GM19468 (cell line): Measurements from ENCODE around the gene ACACB.

Source experiments
- ATAC-seq: cut with Tn5 transposase; IDR thresholded peaks from one replicate; pipeline ENCODE4 v1.9.1; 2021; ENCODE audit warnings: mild to moderate bottlenecking, moderate library complexity, moderate number of reproducible peaks; ENCODE audit not compliant: unreplicated experiment; ENCODE audit errors: extremely low read depth

Gene ACACB

GRCh38 chr12:109269428-109269827 lies 153.0 kb downstream of the ACACB start:
- ATAC-seq, result no peak

DNA sequence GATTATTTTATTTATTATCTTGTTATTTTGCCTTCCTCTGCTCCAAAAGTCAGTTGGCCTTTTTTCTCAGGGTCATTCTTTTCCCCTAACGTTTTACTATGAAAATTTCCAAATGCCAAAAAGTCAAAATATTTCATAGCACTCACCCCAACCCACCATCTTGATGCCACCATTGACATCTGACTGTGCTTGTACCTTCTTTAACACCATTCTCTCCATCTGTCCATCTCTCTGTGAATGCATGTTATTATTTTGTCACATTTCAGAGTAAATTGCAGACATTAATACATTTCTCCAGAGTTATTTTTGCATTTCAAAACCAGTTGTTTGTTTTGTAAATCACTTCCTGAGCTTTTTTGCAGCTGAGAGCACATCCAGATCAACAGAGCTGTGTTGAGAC lies 154.1 kb downstream of the ACACB start:
- no peak for ATAC-seq

GRCh38 chr12:109271418-109271817 lies 155.0 kb downstream of the ACACB start:
- ATAC-seq, result no peak

- ATAC-seq, result no peak
These were observed 157.0 kb downstream of the ACACB start for GRCh38 chr12:109273354-109273753.

- no peak for ATAC-seq
These were observed 158.0 kb downstream of the ACACB start for GRCh38 chr12:109274381-109274780.

GRCh38 chr12:109275173-109275572 lies 158.8 kb downstream of the ACACB start:
- ATAC-seq, result no peak

GRCh38 chr12:109276160-109276559 lies 159.8 kb downstream of the ACACB start:
- no peak for ATAC-seq

GRCh38 chr12:109277255-109277898 lies 161.0 kb downstream of the ACACB start:
- no peak for ATAC-seq

- no peak for ATAC-seq
These were observed 161.7 kb downstream of the ACACB start for GRCh38 chr12:109277899-109278762.

DNA sequence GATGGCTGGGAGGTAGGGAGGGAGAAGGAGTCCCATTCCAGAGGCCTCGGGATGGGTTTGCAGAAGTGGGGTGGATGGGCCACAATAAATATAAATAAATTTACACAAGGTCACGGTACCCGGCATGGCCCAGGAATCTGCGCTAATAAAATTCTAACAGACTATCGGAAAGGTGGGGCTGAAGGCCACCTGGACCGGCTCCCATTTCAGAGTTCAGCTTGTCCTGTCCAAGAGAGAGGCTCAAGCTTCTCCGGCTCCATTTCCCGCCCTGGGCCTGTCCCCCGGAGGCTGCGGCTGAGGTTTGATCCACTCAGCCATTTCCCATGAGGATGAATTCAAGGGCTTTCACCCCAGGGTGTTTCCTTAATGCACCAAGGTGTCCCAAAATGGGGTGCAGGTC lies 162.5 kb downstream of the ACACB start:
- ATAC-seq, result no peak

GRCh38 chr12:109279525-109279924 lies 163.1 kb downstream of the ACACB start:
- ATAC-seq, result no peak

GRCh38 chr12:109281452-109281851 lies 165.1 kb downstream of the ACACB start:
- ATAC-seq, result no peak

DNA sequence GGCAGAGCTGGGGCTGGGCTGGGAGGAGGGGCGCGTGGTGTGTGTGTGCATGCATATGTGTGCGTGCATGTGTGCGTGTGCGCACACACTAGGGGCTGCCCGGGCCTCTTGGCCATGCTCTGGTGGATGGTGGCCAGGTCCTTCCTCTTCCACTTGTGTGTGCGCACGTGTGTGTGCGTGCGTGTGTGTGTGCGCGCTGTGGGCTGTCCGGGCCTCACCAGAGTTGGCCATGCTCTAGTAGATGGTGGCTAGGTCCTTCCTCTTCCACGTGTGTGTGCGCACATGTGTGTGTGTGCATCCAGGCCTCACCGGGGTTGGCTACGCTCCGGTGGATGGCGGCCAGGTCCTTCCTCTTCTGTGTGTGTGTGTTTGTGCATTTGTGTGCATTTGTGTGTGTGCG lies 168.0 kb downstream of the ACACB start:
- ATAC-seq, result no peak

GRCh38 chr12:109286252-109286651 lies 169.9 kb downstream of the ACACB start:
- ATAC-seq, result no peak

DNA sequence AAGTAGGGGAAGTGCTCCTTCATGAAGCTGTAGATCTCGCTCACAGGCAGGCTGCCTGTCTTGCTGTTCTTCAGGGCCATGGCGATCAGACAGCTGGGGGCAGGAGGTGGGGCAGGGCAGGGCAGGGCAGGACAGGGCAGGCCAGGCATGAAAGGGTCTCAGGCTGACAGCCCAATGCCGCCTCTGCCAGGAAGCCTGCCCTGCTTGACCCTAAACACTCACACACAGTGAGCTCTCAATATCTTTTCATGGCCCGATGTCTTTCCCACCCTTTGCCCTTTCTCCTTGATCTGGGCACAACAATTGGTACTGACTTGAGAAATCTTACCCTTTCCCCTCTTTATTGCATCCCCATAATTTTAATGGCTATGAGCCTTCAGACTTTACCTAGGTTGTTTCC lies 170.3 kb downstream of the ACACB start:
- no peak for ATAC-seq

GRCh38 chr12:109287181-109287580 lies 170.8 kb downstream of the ACACB start:
- ATAC-seq, result no peak

- no peak for ATAC-seq
These were observed 171.6 kb downstream of the ACACB start for GRCh38 chr12:109287811-109288469.

GRCh38 chr12:109288571-109288970 lies 172.2 kb downstream of the ACACB start:
- ATAC-seq, result no peak

DNA sequence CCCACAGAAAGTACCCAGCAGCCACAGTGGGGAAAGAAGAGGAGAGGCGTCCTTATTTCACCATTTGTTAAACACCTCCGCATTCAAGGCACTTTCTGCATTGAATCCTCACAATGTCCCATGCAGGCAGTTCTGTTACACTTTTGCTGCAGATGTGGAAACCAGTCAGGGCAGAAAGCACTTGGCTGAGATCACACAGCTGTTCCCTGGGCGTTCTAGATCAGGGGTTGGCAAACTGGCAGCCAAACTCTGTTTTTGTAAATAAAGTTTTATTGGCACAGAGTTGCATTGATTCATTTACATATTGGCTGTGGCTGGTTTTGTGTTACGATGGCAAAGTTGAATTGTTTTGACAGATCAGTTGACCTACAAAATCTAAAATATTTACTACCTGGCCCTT lies 172.6 kb downstream of the ACACB start:
- no peak for ATAC-seq

GRCh38 chr12:109289551-109289950 lies 173.2 kb downstream of the ACACB start:
- no peak for ATAC-seq

DNA sequence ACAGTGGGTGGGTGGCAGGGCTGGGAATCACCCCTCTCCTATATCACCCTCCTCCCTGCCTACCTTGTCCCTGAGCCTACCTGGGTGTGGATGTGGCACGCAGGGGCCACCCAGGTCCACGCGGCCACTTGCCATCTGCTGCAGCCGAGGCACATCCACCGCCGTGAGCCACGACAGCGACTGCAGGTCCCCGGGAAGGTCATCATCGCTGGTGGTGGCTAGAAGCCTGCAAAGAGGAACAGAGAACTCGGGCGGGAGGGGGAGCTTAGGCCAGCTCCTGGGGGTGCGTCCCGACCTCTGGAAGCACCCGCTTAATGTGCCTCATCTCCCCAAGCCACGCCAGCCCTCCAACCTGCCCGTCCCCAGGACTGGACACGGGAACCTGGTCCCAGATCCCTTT lies 173.7 kb downstream of the ACACB start:
- ATAC-seq, result no peak
